Colonic mucosa (tissue), 4 donors: Measurements from ENCODE around the gene CEP85L. TPM values are rescaled to one million over a fixed set of nuclear protein-coding genes. Genes with fewer than 3 reads are reported as not detected.

Source experiments
- DNase-seq: peaks from one replicate; pipeline ENCODE4 v3.0.0-alpha.2; 2020
- H3K27ac ChIP-seq: fragments of 200-600 bp; one replicate; pipeline ENCODE4 v1.8.0; 2021
- H3K27me3 ChIP-seq: fragments of 200-600 bp; one replicate; pipeline ENCODE4 v1.8.0; 2021
- H3K36me3 ChIP-seq: fragments of 200-600 bp; one replicate; pipeline ENCODE4 v1.8.0; 2021
- H3K4me1 ChIP-seq: fragments of 200-600 bp; one replicate; pipeline ENCODE4 v1.8.0; 2021; ENCODE audit warnings: mild to moderate bottlenecking
- H3K4me3 ChIP-seq: fragments of 200-600 bp; one replicate; pipeline ENCODE4 v1.8.0; 2021
- H3K9ac ChIP-seq, 2 donors: one replicate each; pipeline ENCODE4 v1.7.0; 2013; ENCODE audit warnings: control low read depth in 2 of 2, low read depth in 2 of 2, low read length in 2 of 2
- H3K9me3 ChIP-seq: fragments of 200-600 bp; one replicate; pipeline ENCODE4 v1.8.0; 2021
- intact Hi-C: fragments of 100-400 bp; cut with DNase I; formaldehyde crosslinking; loops from one replicate; pipeline ENCODE4 v1.14.1; 2022
- total RNA-seq, 2 donors: library from RNA; stranded (reverse); fragmentation: NEBNext Ultra II Directional in 1 of 2; extraction: Animal tissue kit (Norgen Biotek cat#: 25700) in 1 of 2; gene quantifications; one replicate each; pipeline ENCODE4 v1.2.1, GENCODE V29; 2021
- TF ChIP-seq, protein P1 (sequence below): fragments of 200-600 bp; IDR thresholded peaks from one replicate; pipeline ENCODE4 v1.8.0; 2022; ENCODE audit warnings: antibody characterized with exemption, mild to moderate bottlenecking
- donor health status: healthy.
- donor health status: DM: no; HTN: no; CAD: no.
- donor health status: DM: no; HTN: no; CAD: no.

The CEP85L gene
- total RNA-seq, 2 donors from 2014 or later, result 2.9 to 3.2 TPM

- intact Hi-C loops, result no loop called here
- TF ChIP-seq, protein P1, sequence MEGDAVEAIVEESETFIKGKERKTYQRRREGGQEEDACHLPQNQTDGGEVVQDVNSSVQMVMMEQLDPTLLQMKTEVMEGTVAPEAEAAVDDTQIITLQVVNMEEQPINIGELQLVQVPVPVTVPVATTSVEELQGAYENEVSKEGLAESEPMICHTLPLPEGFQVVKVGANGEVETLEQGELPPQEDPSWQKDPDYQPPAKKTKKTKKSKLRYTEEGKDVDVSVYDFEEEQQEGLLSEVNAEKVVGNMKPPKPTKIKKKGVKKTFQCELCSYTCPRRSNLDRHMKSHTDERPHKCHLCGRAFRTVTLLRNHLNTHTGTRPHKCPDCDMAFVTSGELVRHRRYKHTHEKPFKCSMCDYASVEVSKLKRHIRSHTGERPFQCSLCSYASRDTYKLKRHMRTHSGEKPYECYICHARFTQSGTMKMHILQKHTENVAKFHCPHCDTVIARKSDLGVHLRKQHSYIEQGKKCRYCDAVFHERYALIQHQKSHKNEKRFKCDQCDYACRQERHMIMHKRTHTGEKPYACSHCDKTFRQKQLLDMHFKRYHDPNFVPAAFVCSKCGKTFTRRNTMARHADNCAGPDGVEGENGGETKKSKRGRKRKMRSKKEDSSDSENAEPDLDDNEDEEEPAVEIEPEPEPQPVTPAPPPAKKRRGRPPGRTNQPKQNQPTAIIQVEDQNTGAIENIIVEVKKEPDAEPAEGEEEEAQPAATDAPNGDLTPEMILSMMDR, result no peak
- Histone ChIP-seq H3K4me1 (no peaks in the 10 kb centered on the region), H3K27ac (no peak overlapping the region), H3K27me3 (no peaks in the 10 kb centered on the region), H3K36me3 (no peaks in the 10 kb centered on the region), H3K4me3 (no peak overlapping the region), H3K9me3 (no peaks in the 10 kb centered on the region), H3K9ac (no peak overlapping the region)
- no peak for DNase-seq
Observed at GRCh38 chr6:118641042-118641441, 10.3 kb downstream of the CEP85L start.

- intact Hi-C loops, result no loop called here
- Histone ChIP-seq H3K27ac (no peak overlapping the region), H3K36me3 (no peaks in the 10 kb centered on the region), H3K4me3 (no peak overlapping the region), H3K4me1 (no peaks in the 10 kb centered on the region), H3K9me3 (no peaks in the 10 kb centered on the region), H3K27me3 (no peaks in the 10 kb centered on the region), H3K9ac (no peak overlapping the region)
- TF ChIP-seq, protein P1, result no peak
- DNase-seq, result no peak
Observed at GRCh38 chr6:118639054-118639964, 12.1 kb downstream of the CEP85L start.

- Histone ChIP-seq H3K27me3 (no peaks in the 10 kb centered on the region), H3K9ac (no peak overlapping the region), H3K9me3 (no peaks in the 10 kb centered on the region), H3K36me3 (no peaks in the 10 kb centered on the region), H3K4me3 (no peak overlapping the region), H3K27ac (no peak overlapping the region), H3K4me1 (no peaks in the 10 kb centered on the region)
- no peak for DNase-seq
- intact Hi-C loops, result no loop called here
- TF ChIP-seq, protein P1, result no peak
Observed at GRCh38 chr6:118638288-118638687, 13.1 kb downstream of the CEP85L start.

DNA sequence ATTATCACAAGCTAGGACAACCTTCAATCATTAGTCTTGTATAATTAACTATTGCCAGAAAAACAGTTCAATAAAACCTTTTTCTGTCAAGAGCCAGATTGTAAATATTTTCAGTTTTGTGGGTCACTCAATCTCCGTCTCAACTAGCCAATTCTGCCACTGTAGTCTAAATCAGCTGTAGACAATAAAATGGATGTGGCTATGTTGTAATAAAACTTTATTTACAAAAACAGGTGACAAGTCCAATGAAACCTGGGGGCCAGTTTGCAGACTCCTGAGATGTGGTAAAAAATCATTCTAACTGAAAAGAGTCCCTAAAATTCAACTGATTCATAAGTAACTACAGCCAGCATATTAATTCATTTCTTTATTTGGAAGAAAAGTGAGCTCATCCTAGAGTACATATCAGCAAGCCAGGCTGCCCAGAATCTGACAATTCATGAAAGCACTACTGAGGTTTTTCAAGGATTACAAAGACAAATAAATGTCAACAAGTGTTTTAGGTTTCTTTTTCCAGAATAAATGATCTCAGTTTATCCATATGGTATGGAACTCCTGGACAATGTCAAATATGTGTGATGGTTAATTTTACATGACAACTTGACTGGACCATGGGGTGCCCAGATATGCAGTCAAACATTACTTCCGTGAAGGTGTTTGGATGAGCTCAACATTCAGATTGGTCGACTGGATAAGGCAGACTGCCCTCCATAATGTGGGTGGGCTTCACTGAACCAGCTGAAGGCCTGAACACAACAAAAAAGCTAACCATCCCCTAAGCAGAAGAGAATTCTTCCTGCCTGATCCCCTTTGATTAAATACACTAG is 15.3 kb downstream of the CEP85L start:
- no peak overlapping the region for H3K4me3 ChIP-seq
- DNase-seq, result no peak
- H3K9me3 ChIP-seq, result no peaks in the 10 kb centered on the region
- no peak overlapping the region for H3K9ac ChIP-seq
- H3K4me1 ChIP-seq, result no peaks in the 10 kb centered on the region
- intact Hi-C loops, result no loop called here
- no peaks in the 10 kb centered on the region for H3K36me3 ChIP-seq
- no peak overlapping the region for H3K27ac ChIP-seq
- TF ChIP-seq, protein P1, result no peak
- no peaks in the 10 kb centered on the region for H3K27me3 ChIP-seq

- TF ChIP-seq, protein P1, result no peak
- H3K4me1 ChIP-seq, result no peaks in the 10 kb centered on the region
- H3K4me3 ChIP-seq, result no peak overlapping the region
- intact Hi-C loops, result no loop called here
- DNase-seq, result no peak
- no peaks in the 10 kb centered on the region for H3K36me3 ChIP-seq
- no peak overlapping the region for H3K27ac ChIP-seq
- H3K27me3 ChIP-seq, result no peaks in the 10 kb centered on the region
- H3K9me3 ChIP-seq, result no peaks in the 10 kb centered on the region
- no peak overlapping the region for H3K9ac ChIP-seq
Observed at GRCh38 chr6:118632359-118632758, 19.0 kb downstream of the CEP85L start.
